ENCODE results near the gene TPBG. TPM values are rescaled to one million over a fixed set of nuclear protein-coding genes. Genes with fewer than 3 reads are reported as not detected.

TPBG gene
- total RNA-seq, 6 donors from 2014 or later = 7.7 to 28.3 (median 13.5) TPM

DNA sequence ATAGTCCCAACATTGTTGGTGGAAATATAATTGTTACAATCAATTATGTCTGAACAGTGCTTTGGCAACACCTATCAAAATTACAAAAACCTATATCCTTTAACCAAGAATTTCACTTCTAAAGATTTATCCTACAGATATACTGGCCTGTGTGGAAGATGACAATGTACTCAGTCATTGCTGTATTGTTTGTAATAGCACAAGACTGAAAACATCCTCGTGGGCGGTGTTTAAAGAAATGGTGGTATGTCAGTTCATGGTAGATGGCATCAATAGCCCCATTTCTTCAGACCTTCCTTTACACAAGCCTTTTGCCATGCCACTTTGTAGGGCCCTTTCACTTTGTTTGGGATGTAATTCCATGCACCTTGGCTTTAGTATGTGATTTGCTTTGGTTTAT is 9.8 kb upstream of the TPBG start:
- WGBS, 2 donors = 76 to 90% methylated on average over 2 of the region's 2 CpGs
- no peak overlapping the region for H3K4me3 ChIP-seq
- no peaks in the 10 kb centered on the region for H3K27me3 ChIP-seq
- DNase-seq = no peak
- no peak overlapping the region for H3K27ac ChIP-seq
- no peak for ATAC-seq (ENCODE audit: low FRiP score in 2 of 2)
- H3K4me1 ChIP-seq = no peaks in the 10 kb centered on the region
- no peaks in the 10 kb centered on the region for H3K9me3 ChIP-seq
- H3K36me3 ChIP-seq = no peaks in the 10 kb centered on the region
- TF ChIP-seq, protein P1, sequence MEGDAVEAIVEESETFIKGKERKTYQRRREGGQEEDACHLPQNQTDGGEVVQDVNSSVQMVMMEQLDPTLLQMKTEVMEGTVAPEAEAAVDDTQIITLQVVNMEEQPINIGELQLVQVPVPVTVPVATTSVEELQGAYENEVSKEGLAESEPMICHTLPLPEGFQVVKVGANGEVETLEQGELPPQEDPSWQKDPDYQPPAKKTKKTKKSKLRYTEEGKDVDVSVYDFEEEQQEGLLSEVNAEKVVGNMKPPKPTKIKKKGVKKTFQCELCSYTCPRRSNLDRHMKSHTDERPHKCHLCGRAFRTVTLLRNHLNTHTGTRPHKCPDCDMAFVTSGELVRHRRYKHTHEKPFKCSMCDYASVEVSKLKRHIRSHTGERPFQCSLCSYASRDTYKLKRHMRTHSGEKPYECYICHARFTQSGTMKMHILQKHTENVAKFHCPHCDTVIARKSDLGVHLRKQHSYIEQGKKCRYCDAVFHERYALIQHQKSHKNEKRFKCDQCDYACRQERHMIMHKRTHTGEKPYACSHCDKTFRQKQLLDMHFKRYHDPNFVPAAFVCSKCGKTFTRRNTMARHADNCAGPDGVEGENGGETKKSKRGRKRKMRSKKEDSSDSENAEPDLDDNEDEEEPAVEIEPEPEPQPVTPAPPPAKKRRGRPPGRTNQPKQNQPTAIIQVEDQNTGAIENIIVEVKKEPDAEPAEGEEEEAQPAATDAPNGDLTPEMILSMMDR (IDR thresholded peaks at IDR 0.05) = no peak

DNA sequence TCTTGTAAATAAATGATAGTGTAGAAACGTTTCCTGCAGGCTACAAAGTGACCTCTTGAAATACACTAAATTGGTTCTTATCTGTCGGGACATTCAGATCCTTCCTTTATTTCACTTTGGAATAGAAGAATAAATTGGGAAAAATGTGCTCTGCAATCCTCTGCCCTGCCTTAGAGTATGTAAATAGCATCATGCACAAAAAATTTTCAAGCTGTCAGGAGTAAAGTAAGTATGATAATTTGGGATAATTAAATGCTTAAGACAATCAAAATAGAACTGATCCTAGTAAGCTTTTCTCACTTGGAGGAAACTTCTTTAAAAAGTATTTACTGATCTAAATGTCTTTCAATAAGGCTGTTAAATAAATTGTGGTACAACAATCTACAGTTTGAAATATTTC is 3.1 kb upstream of the TPBG start:
- DNase-seq (no peak), ATAC-seq (ENCODE audit: low FRiP score in 2 of 2) (no peak)
- TF ChIP-seq, protein P1 (IDR thresholded peaks at IDR 0.05) = no peak
- TF ChIP-seq EP300 (IDR thresholded peaks at IDR 0.05) = no peak
- TF ChIP-seq POLR2AphosphoS5 (IDR thresholded peaks at IDR 0.05) = no peak
- TF ChIP-seq POLR2A (IDR thresholded peaks at IDR 0.05) = no peak
- 65 to 66% methylated on average over 2 of the region's 2 CpGs for WGBS, 2 donors
- no peak overlapping the region for H3K4me3 ChIP-seq
- H3K36me3 ChIP-seq = no peaks in the 10 kb centered on the region
- H3K27me3 ChIP-seq = peaks cover 0 to 17% (median 4%) of the 10 kb centered on the region in 4 donors
- H3K4me1 ChIP-seq = peaks cover 11 to 27% (median 13%) of the 10 kb centered on the region in 4 donors
- no peak overlapping the region for H3K27ac ChIP-seq
- H3K9me3 ChIP-seq = no peaks in the 10 kb centered on the region

DNA sequence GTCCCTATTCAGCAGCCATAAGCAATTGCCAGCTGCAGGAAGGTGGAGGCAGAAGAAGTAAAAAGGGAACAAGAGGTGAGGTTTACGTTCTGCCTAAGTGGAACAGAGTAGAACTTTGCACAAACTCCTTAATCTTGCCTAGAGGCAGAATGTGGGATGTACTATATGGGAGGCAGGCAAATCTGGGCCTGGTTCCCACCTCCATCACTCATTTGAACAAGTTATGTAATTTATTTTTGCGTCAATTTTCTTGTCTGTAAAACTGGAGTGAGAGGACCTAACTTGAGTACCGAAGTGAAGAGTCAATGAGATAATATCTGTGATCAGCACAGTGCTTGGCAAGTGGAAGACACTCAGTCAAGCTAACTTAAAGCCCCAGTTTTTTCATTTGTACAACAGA is 2.0 kb upstream of the TPBG start:
- Histone ChIP-seq H3K27ac (no peak overlapping the region), H3K27me3 (peaks cover 0 to 17% (median 5%) of the 10 kb centered on the region in 4 donors), H3K9me3 (no peaks in the 10 kb centered on the region), H3K4me3 (no peak overlapping the region), H3K36me3 (no peaks in the 10 kb centered on the region), H3K4me1 (peaks cover 11 to 28% (median 14%) of the 10 kb centered on the region in 4 donors)
- 67 to 71% methylated on average over 3 of the region's 3 CpGs for WGBS, 2 donors
- TF ChIP-seq, protein P1 (IDR thresholded peaks at IDR 0.05) = no peak
- TF ChIP-seq POLR2AphosphoS5 (IDR thresholded peaks at IDR 0.05) = no peak
- TF ChIP-seq EP300 (IDR thresholded peaks at IDR 0.05) = no peak
- no peak for TF ChIP-seq POLR2A (IDR thresholded peaks at IDR 0.05)
- DNase-seq (no peak), ATAC-seq (ENCODE audit: low FRiP score in 2 of 2) (no peak)

DNA sequence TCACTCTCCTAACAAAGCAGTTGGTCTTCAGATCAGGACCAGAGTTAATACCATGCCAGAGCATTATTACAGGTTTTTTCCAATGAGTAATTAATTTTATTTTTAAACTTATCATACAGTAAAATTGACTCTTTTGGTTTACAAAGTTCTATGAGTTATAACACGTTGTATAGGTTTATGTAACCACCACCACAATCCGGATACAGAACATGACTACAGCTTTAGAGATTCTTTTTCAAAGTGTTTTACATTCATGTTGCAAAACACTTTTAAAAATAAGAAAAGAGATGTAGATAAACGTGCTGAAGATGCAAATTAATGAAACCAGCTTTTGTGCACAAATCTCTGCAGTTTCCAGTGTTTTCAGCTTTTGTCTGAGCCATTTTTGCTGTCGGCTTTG is 1.5 kb upstream of the TPBG start:
- Histone ChIP-seq H3K36me3 (no peaks in the 10 kb centered on the region), H3K27me3 (peaks cover 0 to 17% (median 5%) of the 10 kb centered on the region in 4 donors), H3K9me3 (no peaks in the 10 kb centered on the region), H3K4me1 (peaks cover 11 to 28% (median 14%) of the 10 kb centered on the region in 4 donors), H3K27ac (no peak overlapping the region), H3K4me3 (no peak overlapping the region)
- 57 to 61% methylated on average over 4 of the region's 4 CpGs for WGBS, 2 donors
- TF ChIP-seq EP300 (IDR thresholded peaks at IDR 0.05) = no peak
- TF ChIP-seq POLR2A (IDR thresholded peaks at IDR 0.05) = no peak
- no peak for TF ChIP-seq POLR2AphosphoS5 (IDR thresholded peaks at IDR 0.05)
- TF ChIP-seq, protein P1 (IDR thresholded peaks at IDR 0.05) = no peak
- ATAC-seq (ENCODE audit: low FRiP score in 2 of 2) (no peak), DNase-seq (no peak)

DNA sequence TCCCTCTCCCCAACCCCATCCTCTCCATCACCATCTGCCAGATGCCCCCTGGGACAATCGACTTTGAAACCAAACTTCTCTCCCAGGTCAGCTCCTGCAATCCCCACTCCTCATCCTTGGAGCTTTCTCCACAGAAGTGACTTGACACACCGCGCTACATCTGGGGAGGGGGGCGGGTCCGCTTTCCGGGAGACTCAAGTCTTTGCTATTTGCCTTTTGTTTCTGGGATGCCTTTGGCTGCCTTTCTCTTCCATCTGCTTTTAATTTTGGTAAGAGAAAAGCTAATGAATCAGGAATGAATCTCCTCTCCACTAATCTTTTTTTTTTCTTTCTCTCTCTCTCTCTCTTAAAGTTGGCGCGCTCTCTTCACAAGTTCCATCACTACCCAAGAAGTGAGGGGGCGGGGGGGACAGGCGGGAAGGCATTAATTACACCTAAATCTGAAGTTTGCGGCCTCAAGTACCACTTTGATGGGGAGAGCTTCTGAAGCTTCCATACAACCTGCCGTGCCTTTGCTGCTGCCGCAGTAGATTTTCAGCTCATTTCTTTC is 664 bp upstream of the TPBG start:
- peak in 1 of 2 donors; percentile 25 for ATAC-seq (ENCODE audit: low FRiP score in 2 of 2)
- Histone ChIP-seq H3K27me3 (peaks cover 0 to 17% (median 5%) of the 10 kb centered on the region in 4 donors), H3K4me3 (peak overlapping the region in 3 of 4 donors; percentile 52 to 70 (median 61)), H3K36me3 (no peaks in the 10 kb centered on the region), H3K9me3 (no peaks in the 10 kb centered on the region), H3K4me1 (peaks cover 11 to 28% (median 14%) of the 10 kb centered on the region in 4 donors), H3K27ac (peak overlapping the region in 1 of 4 donors; percentile 72)
- TF ChIP-seq, protein P1 (IDR thresholded peaks at IDR 0.05) = no peak
- no peak for DNase-seq
- WGBS, 2 donors = 4 to 6% methylated on average over 13 of the region's 13 CpGs

Measured in upper lobe of left lung (tissue), 6 donors.